Heart left ventricle (tissue), 16 donors: ENCODE data around the gene LRRC31. TPM values are rescaled to one million over a fixed set of nuclear protein-coding genes. Genes with fewer than 3 reads are reported as not detected.

Source experiments
- ATAC-seq, 4 donors: fragments of 200-7000 bp; cut with Tn5 transposase; one replicate each; pipeline ENCODE4 v1.9.1; 2020 to 2022; ENCODE audit warnings: moderate library complexity in 4 of 4, mild to moderate bottlenecking in 3 of 4, moderate number of reproducible peaks in 1 of 4
- DNase-seq, 5 donors: peaks; one replicate each; pipeline ENCODE4 v3.0.0-alpha.2; 2020
- H3K27ac ChIP-seq, 12 donors: fragments of 200-600 bp; sonication (generic) in 4 of 12; one replicate each; pipeline versions ENCODE4 v1.5.0 to v1.8.0; 2016 to 2022; ENCODE audit warnings: mild to moderate bottlenecking in 2 of 12
- H3K27me3 ChIP-seq, 9 donors: fragments of 200-600 bp; sonication (generic) in 2 of 9; one replicate each; pipeline versions ENCODE4 v1.5.1 to v1.8.0; 2016 to 2022; ENCODE audit warnings: mild to moderate bottlenecking in 3 of 9
- H3K36me3 ChIP-seq, 9 donors: fragments of 200-600 bp; sonication (generic) in 2 of 9; one replicate each; pipeline versions ENCODE4 v1.5.0 to v1.8.0; 2018 to 2022; ENCODE audit warnings: mild to moderate bottlenecking in 2 of 9
- H3K4me1 ChIP-seq, 12 donors: fragments of 200-600 bp; sonication (generic) in 4 of 12; one replicate each; pipeline versions ENCODE4 v1.5.0 to v1.8.0; 2016 to 2022; ENCODE audit warnings: mild to moderate bottlenecking in 3 of 12
- H3K4me3 ChIP-seq, 12 donors: fragments of 200-600 bp; sonication (generic) in 4 of 12; one replicate each; pipeline versions ENCODE4 v1.5.0 to v1.8.0; 2017 to 2022; ENCODE audit warnings: mild to moderate bottlenecking in 9 of 12, moderate library complexity in 4 of 12
- H3K9me3 ChIP-seq, 12 donors: fragments of 200-600 bp; sonication (generic) in 4 of 12; one replicate each; pipeline versions ENCODE4 v1.5.0 to v1.8.0; 2016 to 2022; ENCODE audit warnings: mild to moderate bottlenecking in 1 of 12
- CTCF ChIP-seq, 12 donors: fragments of 200-600 bp; sonication (generic) in 4 of 12; IDR thresholded peaks; one replicate each; pipeline versions ENCODE4 v1.5.0 to v1.8.0; 2018 to 2022; ENCODE audit warnings: antibody characterized with exemption in 12 of 12, mild to moderate bottlenecking in 5 of 12
- POLR2A ChIP-seq, 2 donors: fragments of 450-650 bp; IDR thresholded peaks; one replicate each; pipeline ENCODE4 v1.6.1; 2017; ENCODE audit warnings: antibody characterized with exemption in 2 of 2, mild to moderate bottlenecking in 2 of 2, moderate library complexity in 2 of 2
- WGBS, 4 donors: extraction: QIAGEN DNeasy Blood & Tissue Kit in 2 of 4; methylation state at CpG; one replicate each; pipeline versions ENCODE4 v1.1.5 to v1.1.7; 2013 to 2018; 5-methylcytosine and 5-hydroxymethylcytosine counted together
- intact Hi-C, 10 donors: fragments of 100-400 bp; cut with DNase I; formaldehyde crosslinking; loops; one replicate each; pipeline versions ENCODE4 v1.11.1 to v1.14.2; 2022
- long read RNA-seq, 3 donors: library from polyadenylated mRNA; unstranded; transcript quantifications; one replicate each; pipeline ENCODE4 v2.0.0, GENCODE V29; 2020 to 2021
- polyA plus RNA-seq, 2 donors: library from polyadenylated mRNA; stranded (reverse); fragments of 200-250 nt; gene quantifications; one replicate each; pipeline ENCODE4 v1.2.3, GENCODE V29; 2013
- total RNA-seq, 9 donors: library from RNA; depleted of rRNA in 2 of 9; stranded (reverse); fragments of >200 nt in 2 of 9; fragmentation: NEBNext Ultra II Directional in 3 of 9; extraction: Animal tissue kit (Norgen Biotek cat#: 25700) in 3 of 9; gene quantifications; one replicate each; pipeline versions ENCODE4 v1.1.0 to v1.2.4, GENCODE V29; 2016 to 2023
- donor health status: ischemic (EF 13 %, LVEDD 7.1; RV severe dilation, severe dysfunction).
- donor health status: healthy with polysubstance abuse.
- donor health status: DM: no; HTN: yes; CAD: no.
- donor health status: DM: no; HTN: no; CAD: no.
- donor health status: ischemic (EF 25% LVEDD 6.9; RV normal size, moderate dysfunction).
- donor health status: ischemic (EF 25% LVEDD 5.7; RV mildly dilated, moderate dysfunction).
- donor health status: healthy.
- donor health status: DM: yes; HTN: yes; CAD: no.
- donor health status: ischemic (EF 35%, LVEDD 5.7; RV mildly dilated, moderate dysfunction).
- donor health status: nonischemic (EF 11% LVEDD 7.7; RV severe dilation, severe dysfunction).
- donor health status: DM: yes; HTN: yes; CAD: no.
- donor health status: PGD.
- donor health status: ischemic (EF 29% LVEDD 5.4; RV normal size, mild dysfunction).
- donor health status: nonischemic (EF 23%, LVEDD 6.1; RV moderate dilation, normal function).

LRRC31 gene
- under 1 TPM in 1 of 9 donors, not detected in 8; 0.12 TPM for total RNA-seq
- not detected for polyA plus RNA-seq
- long read RNA-seq, donor 1, result 0 reads
- long read RNA-seq, donor 2, result 0 reads
- long read RNA-seq, donor 3, result 0 reads

GRCh38 chr3:169869484-169870220 lies at the start of gene LRRC31:
TSS of gene LRRC31 (minus strand) at chr3:169869935. CDS start at chr3:169869807, 128 bp downstream.
- WGBS, 4 donors, result 75 to 89% (median 79%) methylated on average over 2 of the region's 2 CpGs

GRCh38 chr3:169914321-169914720 lies 44.6 kb upstream of the LRRC31 start:
- Histone ChIP-seq H3K36me3 (no peaks in the 10 kb centered on the region), H3K27me3 (no peaks in the 10 kb centered on the region), H3K9me3 (no peaks in the 10 kb centered on the region), H3K4me3 (no peak overlapping the region), H3K27ac (no peak overlapping the region), H3K4me1 (peaks cover 0 to 10% (median 0%) of the 10 kb centered on the region in 12 donors)
- DNase-seq, result no peak
- WGBS, 4 donors, result 32 to 45% (median 35%) methylated on average over 2 of the region's 2 CpGs
- peak in 2 of 4 donors; percentile 51 to 73 for ATAC-seq
- intact Hi-C loops, result no loop called here
- no peak for TF ChIP-seq POLR2A (IDR thresholded peaks at IDR 0.05)
- no peak for TF ChIP-seq CTCF (IDR thresholded peaks at IDR 0.05)

More at GRCh38 chr3:169869484-169870220, at the start of gene LRRC31:
- ATAC-seq (no peak), DNase-seq (no peak)
- no peak within 1 kb of the TSS for H3K27ac ChIP-seq
- intact Hi-C loops, result loop anchor here in 8 of 10 donors (10.0 kb wide), 5 partner anchors 95 to 415 kb away; partner anchors contain the start of gene SEC62 (in 4 of the 8)
- no peaks in the 10 kb centered on the region for H3K27me3 ChIP-seq
- H3K4me1 ChIP-seq, result no peaks in the 10 kb centered on the region
- no peak for TF ChIP-seq POLR2A (IDR thresholded peaks at IDR 0.05)
- no peak for TF ChIP-seq CTCF (IDR thresholded peaks at IDR 0.05)
- H3K36me3 ChIP-seq, result no peaks in the 10 kb centered on the region
- no peaks in the 10 kb centered on the region for H3K9me3 ChIP-seq
- H3K4me3 ChIP-seq, result no peak within 1 kb of the TSS

- H3K36me3 ChIP-seq, result no peaks in the 10 kb centered on the region
- no peak overlapping the region for H3K4me3 ChIP-seq
- H3K27ac ChIP-seq, result no peak overlapping the region
- intact Hi-C loops, result no loop called here
- TF ChIP-seq POLR2A (IDR thresholded peaks at IDR 0.05) (no peak), CTCF (IDR thresholded peaks at IDR 0.05) (no peak)
- 58 to 71% (median 66%) methylated on average over 3 of the region's 3 CpGs for WGBS, 4 donors
- H3K27me3 ChIP-seq, result no peaks in the 10 kb centered on the region
- peaks cover 0 to 10% (median 0%) of the 10 kb centered on the region in 12 donors for H3K4me1 ChIP-seq
- no peaks in the 10 kb centered on the region for H3K9me3 ChIP-seq
- peak in 2 of 4 donors; percentile 36 to 53 for ATAC-seq
- no peak for DNase-seq
Measured at GRCh38 chr3:169913323-169913722, 43.6 kb upstream of the LRRC31 start.

GRCh38 chr3:169911272-169911671 lies 41.5 kb upstream of the LRRC31 start, which contains the start of gene SAMD7:
TSS of gene SAMD7 (plus strand) at chr3:169911572. CDS start at chr3:169919499, 7,927 bp downstream.
- Histone ChIP-seq H3K36me3 (no peaks in the 10 kb centered on the region), H3K27ac (no peak within 1 kb of the TSS), H3K9me3 (no peaks in the 10 kb centered on the region), H3K27me3 (no peaks in the 10 kb centered on the region), H3K4me1 (peaks cover 0 to 12% (median 0%) of the 10 kb centered on the region in 12 donors), H3K4me3 (no peak within 1 kb of the TSS)
- no peak for TF ChIP-seq CTCF (IDR thresholded peaks at IDR 0.05)
- TF ChIP-seq POLR2A (IDR thresholded peaks at IDR 0.05), result no peak
- DNase-seq (no peak), ATAC-seq (no peak)
- intact Hi-C loops, result no loop called here
- WGBS, 4 donors, result 92 to 95% (median 94%) methylated on average over 1 of the region's 1 CpG
